Spleen (tissue), 11 donors: ENCODE measurements around the gene GSTO1. TPM values are rescaled to one million over a fixed set of nuclear protein-coding genes. Genes with fewer than 3 reads are reported as not detected.
"Not testable (repeated sequence)": the region's sequence is repeated elsewhere in the genome, so short reads cannot be mapped to it uniquely, and the experiment has no call there.

Experiments
- DNase-seq: peaks from one replicate; pipeline ENCODE4 v3.0.0-alpha.2; 2020
- H3K27ac ChIP-seq, 8 donors: fragments of 200-600 bp; sonication (generic) in 7 of 8; 1 replicate in 4 of 8; 2 replicates in 4 of 8; pipeline versions ENCODE4 v1.5.0 to v1.8.0; 2016 to 2021; ENCODE audit warnings: inconsistent platforms in 4 of 8, mild to moderate bottlenecking in 4 of 8, moderate library complexity in 1 of 8
- H3K27me3 ChIP-seq, 7 donors: fragments of 200-600 bp; sonication (generic) in 6 of 7; replicated peaks in 1 of 7; 1 replicate in 4 of 7; 2 replicates in 3 of 7; pipeline versions ENCODE4 v1.5.0 to v1.8.0; 2016 to 2021; ENCODE audit warnings: inconsistent platforms in 3 of 7, mild to moderate bottlenecking in 1 of 7
- H3K36me3 ChIP-seq, 6 donors: fragments of 200-600 bp; sonication (generic) in 5 of 6; 1 replicate in 4 of 6; 2 replicates in 2 of 6; pipeline versions ENCODE4 v1.5.0 to v1.8.0; 2016 to 2021; ENCODE audit warnings: inconsistent platforms in 2 of 6
- H3K4me1 ChIP-seq, 6 donors: fragments of 200-600 bp; sonication (generic) in 5 of 6; 1 replicate in 3 of 6; 2 replicates in 3 of 6; pipeline versions ENCODE4 v1.5.0 to v1.8.0; 2016 to 2021; ENCODE audit warnings: inconsistent platforms in 3 of 6
- H3K4me3 ChIP-seq, 8 donors: fragments of 200-600 bp; sonication (generic) in 7 of 8; 1 replicate in 4 of 8; 2 replicates in 4 of 8; pipeline versions ENCODE4 v1.5.0 to v1.8.0; 2016 to 2021; ENCODE audit warnings: inconsistent platforms in 4 of 8, mild to moderate bottlenecking in 4 of 8, moderate library complexity in 2 of 8
- H3K9me3 ChIP-seq, 8 donors: fragments of 200-600 bp; sonication (generic) in 7 of 8; 1 replicate in 4 of 8; 2 replicates in 4 of 8; pipeline versions ENCODE4 v1.5.0 to v1.8.0; 2016 to 2021; ENCODE audit warnings: inconsistent platforms in 4 of 8
- POLR2A ChIP-seq, 3 donors: fragments of 450-650 bp; IDR thresholded peaks; one replicate each; pipeline ENCODE4 v1.5.1; 2017; ENCODE audit warnings: antibody characterized with exemption in 3 of 3, mild to moderate bottlenecking in 1 of 3
- POLR2AphosphoS5 ChIP-seq, 3 donors: sonication (generic); formaldehyde crosslinking; IDR thresholded peaks; one replicate each; pipeline ENCODE4 v1.5.1; 2017; ENCODE audit warnings: antibody characterized with exemption in 3 of 3
- WGBS, 5 donors: extraction: QIAGEN DNeasy Blood & Tissue Kit in 3 of 5; methylation state at CpG; one replicate each; pipeline versions ENCODE4 v1.1.5 to v1.1.7; 2013 to 2018; 5-methylcytosine and 5-hydroxymethylcytosine counted together
- intact Hi-C: fragments of 100-400 bp; cut with DNase I; formaldehyde crosslinking; loops from one replicate; pipeline ENCODE4 v1.15.0; 2023; ENCODE audit warnings: low total_unique reads
- polyA plus RNA-seq, 3 donors: library from polyadenylated mRNA; stranded (reverse); fragments of 200-250 nt; gene quantifications; one replicate each; pipeline ENCODE4 v1.2.1, GENCODE V29; 2013
- total RNA-seq, 7 donors: library from RNA; depleted of rRNA in 3 of 7; stranded (reverse); fragments of >200 nt in 3 of 7; fragmentation: NEBNext Ultra II Directional in 4 of 7; extraction: Animal tissue kit (Norgen Biotek cat#: 25700) in 4 of 7; gene quantifications; one replicate each; pipeline versions ENCODE4 v1.1.0 to v1.2.1, GENCODE V29; 2016 to 2021
- TF ChIP-seq, protein P1 (sequence below), 11 experiments: fragments of 200-600 bp in 7 of 11; fragments of 450-650 bp in 4 of 11; sonication (generic) in 4 of 11; IDR thresholded peaks in 8 of 11; conservative IDR thresholded peaks in 3 of 11; 1 replicate in 7 of 11; 2 replicates in 4 of 11; pipeline versions ENCODE4 v1.4.0 to v1.8.0; 2016 to 2021; ENCODE audit warnings: antibody characterized with exemption in 11 of 11, inconsistent platforms in 4 of 11, mild to moderate bottlenecking in 1 of 11
- donor health status: healthy with polysubstance abuse.
- donor health status: DM: no; HTN: no; CAD: no; lungs with moderate emphysema.
- donor health status: DM: no; HTN: no; CAD: no.
- donor health status: Bipolar disorder and iron deficiency.
- donor health status: healthy.
- donor health status: DM: no; HTN: no; CAD: no.
- donor health status: DM: yes; HTN: yes; CAD: no.

Gene GSTO1
- total and polyA plus RNA-seq, 10 donors: 64.4 to 157 (median 90.8) TPM

DNA sequence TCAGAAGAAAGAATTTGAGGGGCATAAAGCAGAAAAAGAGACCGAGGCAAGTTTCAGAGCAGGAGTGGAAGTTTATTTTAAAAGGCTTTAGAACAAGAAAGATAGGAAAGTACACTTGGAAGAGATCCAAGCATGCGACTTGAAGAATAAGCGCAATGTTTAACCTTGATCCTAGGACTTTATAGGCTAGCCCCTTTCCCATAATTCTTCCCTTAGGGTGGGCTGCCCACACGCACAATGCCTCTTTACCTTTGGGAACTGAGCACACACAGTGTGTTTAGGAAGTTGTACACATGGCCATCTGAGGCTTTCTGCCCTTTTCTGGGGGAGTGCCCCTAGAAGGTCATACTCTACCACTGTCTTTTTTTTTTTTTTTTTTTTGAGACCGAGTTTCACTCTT is 11.2 kb upstream of the GSTO1 start:
- no peak for DNase-seq
- no peak overlapping the region for H3K4me3 ChIP-seq
- H3K36me3 ChIP-seq: no peaks in the 10 kb centered on the region
- no peaks in the 10 kb centered on the region for H3K27me3 ChIP-seq
- WGBS, 5 donors: 71 to 90% (median 78%) methylated on average over 5 of the region's 5 CpGs
- H3K27ac ChIP-seq: no peak overlapping the region
- H3K9me3 ChIP-seq: peaks cover 0 to 5% (median 0%) of the 10 kb centered on the region in 8 donors
- intact Hi-C loops: no loop called here
- TF ChIP-seq POLR2AphosphoS5 (IDR thresholded peaks at IDR 0.05) (no peak), POLR2A (IDR thresholded peaks at IDR 0.05) (no peak)
- TF ChIP-seq, protein P1, sequence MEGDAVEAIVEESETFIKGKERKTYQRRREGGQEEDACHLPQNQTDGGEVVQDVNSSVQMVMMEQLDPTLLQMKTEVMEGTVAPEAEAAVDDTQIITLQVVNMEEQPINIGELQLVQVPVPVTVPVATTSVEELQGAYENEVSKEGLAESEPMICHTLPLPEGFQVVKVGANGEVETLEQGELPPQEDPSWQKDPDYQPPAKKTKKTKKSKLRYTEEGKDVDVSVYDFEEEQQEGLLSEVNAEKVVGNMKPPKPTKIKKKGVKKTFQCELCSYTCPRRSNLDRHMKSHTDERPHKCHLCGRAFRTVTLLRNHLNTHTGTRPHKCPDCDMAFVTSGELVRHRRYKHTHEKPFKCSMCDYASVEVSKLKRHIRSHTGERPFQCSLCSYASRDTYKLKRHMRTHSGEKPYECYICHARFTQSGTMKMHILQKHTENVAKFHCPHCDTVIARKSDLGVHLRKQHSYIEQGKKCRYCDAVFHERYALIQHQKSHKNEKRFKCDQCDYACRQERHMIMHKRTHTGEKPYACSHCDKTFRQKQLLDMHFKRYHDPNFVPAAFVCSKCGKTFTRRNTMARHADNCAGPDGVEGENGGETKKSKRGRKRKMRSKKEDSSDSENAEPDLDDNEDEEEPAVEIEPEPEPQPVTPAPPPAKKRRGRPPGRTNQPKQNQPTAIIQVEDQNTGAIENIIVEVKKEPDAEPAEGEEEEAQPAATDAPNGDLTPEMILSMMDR (IDR thresholded peaks at IDR 0.05 in 8 of 11, conservative IDR thresholded peaks at IDR 0.05 in 3 of 11): no peak
- H3K4me1 ChIP-seq: peaks cover 0 to 9% (median 0%) of the 10 kb centered on the region in 6 donors

DNA sequence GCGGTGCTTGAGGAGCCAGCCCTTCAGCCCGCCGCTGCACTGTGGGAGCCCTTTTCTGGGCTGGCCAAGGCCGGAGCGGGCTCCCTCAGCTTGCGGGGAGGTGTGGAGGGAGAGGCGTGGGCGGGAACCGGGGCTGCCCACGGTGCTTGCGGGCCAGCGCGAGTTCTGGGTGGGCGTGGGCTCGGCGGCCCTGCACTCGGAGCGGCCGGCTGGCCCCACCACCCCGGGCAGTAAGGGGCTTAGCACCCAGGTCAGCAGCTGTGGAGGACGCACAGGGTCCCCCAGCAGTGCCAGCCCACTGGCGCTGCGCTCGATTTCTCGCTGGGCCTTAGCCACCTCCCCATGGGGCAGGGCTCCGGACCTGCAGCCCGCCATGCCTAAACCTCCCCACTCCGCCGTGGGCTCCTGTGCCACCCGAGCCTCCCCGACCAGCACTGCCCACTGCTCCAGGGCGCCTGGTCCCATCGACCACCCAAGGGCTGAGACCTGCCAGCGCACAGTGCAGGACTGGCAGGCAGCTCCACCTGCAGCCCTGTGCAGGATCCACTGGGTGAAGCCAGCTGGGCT is 9.5 kb upstream of the GSTO1 start:
- DNase-seq: no peak
- peaks cover 0 to 9% (median 0%) of the 10 kb centered on the region in 6 donors for H3K4me1 ChIP-seq
- intact Hi-C loops: no loop called here
- no peaks in the 10 kb centered on the region for H3K36me3 ChIP-seq
- no peak overlapping the region for H3K4me3 ChIP-seq
- WGBS, 5 donors: 93 to 98% (median 97%) methylated on average over 19 to 34 of the region's 34 CpGs
- no peaks in the 10 kb centered on the region for H3K27me3 ChIP-seq
- H3K9me3 ChIP-seq: peaks cover 0 to 5% (median 0%) of the 10 kb centered on the region in 8 donors
- TF ChIP-seq POLR2A (IDR thresholded peaks at IDR 0.05) (no peak), POLR2AphosphoS5 (IDR thresholded peaks at IDR 0.05) (no peak)
- TF ChIP-seq, protein P1 (IDR thresholded peaks at IDR 0.05 in 8 of 11, conservative IDR thresholded peaks at IDR 0.05 in 3 of 11): no peak
- H3K27ac ChIP-seq: no peak overlapping the region

DNA sequence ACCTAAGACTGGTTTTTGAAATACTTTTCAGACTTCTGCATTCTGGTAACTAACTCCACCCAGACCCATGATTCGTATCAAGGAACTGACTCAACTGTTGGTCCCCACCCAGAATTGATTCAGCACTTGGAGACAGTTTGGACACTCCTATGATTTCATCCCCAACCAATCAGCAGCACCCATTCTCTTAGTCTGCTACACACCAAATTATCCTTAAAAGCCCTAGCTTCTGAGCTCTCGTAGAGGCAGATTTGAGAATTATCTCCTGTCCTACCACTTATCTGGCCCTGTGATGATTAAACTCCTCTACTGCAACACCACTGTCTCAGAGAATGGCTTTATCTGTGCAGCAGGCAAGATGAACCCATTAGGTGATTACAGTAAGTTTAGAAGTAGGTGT is 7.7 kb upstream of the GSTO1 start:
- intact Hi-C loops: no loop called here
- TF ChIP-seq, protein P1 (IDR thresholded peaks at IDR 0.05 in 8 of 11, conservative IDR thresholded peaks at IDR 0.05 in 3 of 11): no peak
- no peak for TF ChIP-seq POLR2AphosphoS5 (IDR thresholded peaks at IDR 0.05)
- no peak for TF ChIP-seq POLR2A (IDR thresholded peaks at IDR 0.05)
- 34 to 64% (median 46%) methylated on average over 2 of the region's 2 CpGs for whole genome bisulfite sequencing, 5 donors

DNA sequence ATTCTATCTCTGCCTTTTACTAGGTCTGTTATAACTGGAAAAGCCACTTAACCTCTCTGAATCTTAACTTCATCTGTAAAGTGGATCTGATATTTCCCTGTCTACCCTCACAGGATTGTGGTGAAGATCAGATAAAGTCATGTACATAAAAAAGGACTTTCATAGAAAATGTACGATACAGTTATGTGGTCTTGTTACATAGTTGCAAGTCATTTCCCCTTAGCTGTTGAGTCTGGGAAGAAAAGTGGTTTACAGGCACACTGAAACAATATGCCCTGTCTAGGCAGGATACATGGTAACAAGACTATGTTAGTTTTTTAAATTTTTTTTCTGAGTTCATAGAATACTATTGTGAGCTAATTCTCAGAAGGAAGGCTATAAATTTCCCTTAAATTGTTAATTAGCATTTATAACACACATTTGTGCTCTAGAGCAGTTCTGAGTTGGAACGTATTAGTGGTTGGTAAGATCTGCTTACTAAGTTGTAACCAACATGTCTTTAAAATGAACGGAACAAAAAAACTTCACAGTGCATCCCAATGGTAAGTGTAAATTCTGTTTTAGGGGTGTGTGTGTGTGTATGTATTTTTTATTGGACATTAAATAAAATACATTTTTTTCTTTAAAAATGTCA is 7.1 kb upstream of the GSTO1 start:
- intact Hi-C loops: no loop called here
- TF ChIP-seq, protein P1 (IDR thresholded peaks at IDR 0.05 in 8 of 11, conservative IDR thresholded peaks at IDR 0.05 in 3 of 11): no peak
- TF ChIP-seq POLR2AphosphoS5 (IDR thresholded peaks at IDR 0.05) (no peak), POLR2A (IDR thresholded peaks at IDR 0.05) (no peak)
- Histone ChIP-seq H3K4me3 (no peak overlapping the region), H3K4me1 (peaks cover 0 to 9% (median 0%) of the 10 kb centered on the region in 6 donors), H3K9me3 (peaks cover 0 to 5% (median 0%) of the 10 kb centered on the region in 8 donors), H3K36me3 (no peaks in the 10 kb centered on the region), H3K27me3 (no peaks in the 10 kb centered on the region), H3K27ac (peak overlapping the region in 4 of 8 donors; percentile 59 to 76 (median 66))
- no peak for DNase-seq
- WGBS, 5 donors: 33 to 46% (median 34%) methylated on average over 3 of the region's 3 CpGs

More for the DNA sequence above, 7.7 kb upstream of the GSTO1 start:
- Histone ChIP-seq H3K4me3 (no peak overlapping the region), H3K27ac (peak overlapping the region in 4 of 8 donors; percentile 59 to 76 (median 66)), H3K9me3 (peaks cover 0 to 5% (median 0%) of the 10 kb centered on the region in 8 donors), H3K4me1 (peaks cover 0 to 9% (median 0%) of the 10 kb centered on the region in 6 donors), H3K27me3 (no peaks in the 10 kb centered on the region), H3K36me3 (no peaks in the 10 kb centered on the region)
- DNase-seq: no peak

DNA sequence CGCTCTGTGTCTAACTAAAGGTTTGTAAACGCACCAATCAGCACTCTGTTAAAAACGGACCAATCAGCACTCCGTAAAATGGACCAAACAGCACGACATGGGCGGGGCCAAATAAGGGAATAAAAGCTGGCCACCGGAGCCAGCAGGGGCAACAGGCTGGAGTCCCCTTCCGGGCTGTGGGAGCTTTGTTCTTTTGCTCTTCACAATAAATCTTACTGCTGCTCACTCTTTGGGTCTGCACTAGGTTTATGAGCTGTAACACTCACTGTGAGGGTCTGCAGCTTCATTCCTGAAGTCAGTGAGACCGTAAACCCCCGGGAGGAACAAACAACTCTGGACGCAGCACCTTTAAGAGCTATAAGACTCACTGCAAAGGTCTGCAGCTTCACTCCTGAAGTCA is 5.8 kb upstream of the GSTO1 start:
- H3K27me3 ChIP-seq, H3K27ac ChIP-seq, H3K4me3 ChIP-seq, H3K36me3 ChIP-seq, intact Hi-C loops, H3K9me3 ChIP-seq, DNase-seq: not testable (repeated sequence)
- peaks cover 0 to 14% (median 6%) of the 10 kb centered on the region in 6 donors for H3K4me1 ChIP-seq
- 86 to 94% (median 91%) methylated on average over 10 to 11 of the region's 11 CpGs for WGBS, 5 donors
